HG03045 (cell line): ENCODE measurements around the gene TGM2.

ENCODE experiments used
- ATAC-seq: cut with Tn5 transposase; IDR thresholded peaks from one replicate; pipeline ENCODE4 v1.9.1; 2021; ENCODE audit warnings: mild to moderate bottlenecking, moderate library complexity; ENCODE audit not compliant: unreplicated experiment

TGM2 gene

GRCh38 chr20:38178065-38178491 is 13.0 kb upstream of the TGM2 start:
- no peak for ATAC-seq

GRCh38 chr20:38177201-38177600 is 12.1 kb upstream of the TGM2 start:
- no peak for ATAC-seq

GRCh38 chr20:38175304-38176180 is 10.5 kb upstream of the TGM2 start:
- ATAC-seq: no peak

- ATAC-seq: no peak
These were observed 8.4 kb upstream of the TGM2 start for GRCh38 chr20:38173237-38174156.

- ATAC-seq: no peak
These were observed 7.3 kb upstream of the TGM2 start for GRCh38 chr20:38172408-38172807.

- ATAC-seq: no peak
These were observed 6.6 kb upstream of the TGM2 start for GRCh38 chr20:38171675-38172043.

- ATAC-seq: no peak
These were observed 6.0 kb upstream of the TGM2 start for GRCh38 chr20:38170826-38171674.

- ATAC-seq: no peak
These were observed 5.3 kb upstream of the TGM2 start for GRCh38 chr20:38170219-38170825.

GRCh38 chr20:38169636-38170193 is 4.6 kb upstream of the TGM2 start:
- ATAC-seq: no peak

GRCh38 chr20:38168791-38169589 is 3.9 kb upstream of the TGM2 start:
- no peak for ATAC-seq

GRCh38 chr20:38167851-38168760 is 3.0 kb upstream of the TGM2 start:
- ATAC-seq: no peak

- no peak for ATAC-seq
These were observed 2.3 kb upstream of the TGM2 start for GRCh38 chr20:38167328-38167850.

- no peak for ATAC-seq
These were observed 1.7 kb upstream of the TGM2 start for GRCh38 chr20:38166703-38167233.

GRCh38 chr20:38165966-38166702 is 1.1 kb upstream of the TGM2 start:
- ATAC-seq: no peak

- no peak for ATAC-seq
These were observed 414 bp downstream of the TGM2 start for GRCh38 chr20:38164624-38165088.

GRCh38 chr20:38164069-38164468 is 1.0 kb downstream of the TGM2 start:
- no peak for ATAC-seq
